Spleen (tissue), 7 donors: ENCODE results near the gene TJP3.

Experiments used
- POLR2A ChIP-seq, 3 donors: fragments of 450-650 bp; IDR thresholded peaks; one replicate each; pipeline ENCODE4 v1.5.1; 2017; ENCODE audit warnings: antibody characterized with exemption in 3 of 3, mild to moderate bottlenecking in 1 of 3
- POLR2AphosphoS5 ChIP-seq, 3 donors: sonication (generic); formaldehyde crosslinking; IDR thresholded peaks; one replicate each; pipeline ENCODE4 v1.5.1; 2017; ENCODE audit warnings: antibody characterized with exemption in 3 of 3
- TF ChIP-seq, protein P1 (sequence below), 11 experiments: fragments of 200-600 bp in 7 of 11; fragments of 450-650 bp in 4 of 11; sonication (generic) in 4 of 11; IDR thresholded peaks in 8 of 11; conservative IDR thresholded peaks in 3 of 11; 1 replicate in 7 of 11; 2 replicates in 4 of 11; pipeline versions ENCODE4 v1.4.0 to v1.8.0; 2016 to 2021; ENCODE audit warnings: antibody characterized with exemption in 11 of 11, inconsistent platforms in 4 of 11, mild to moderate bottlenecking in 1 of 11
- donor health status: DM: no; HTN: no; CAD: no; lungs with moderate emphysema.
- donor health status: DM: no; HTN: no; CAD: no.
- donor health status: DM: no; HTN: no; CAD: no.

DNA sequence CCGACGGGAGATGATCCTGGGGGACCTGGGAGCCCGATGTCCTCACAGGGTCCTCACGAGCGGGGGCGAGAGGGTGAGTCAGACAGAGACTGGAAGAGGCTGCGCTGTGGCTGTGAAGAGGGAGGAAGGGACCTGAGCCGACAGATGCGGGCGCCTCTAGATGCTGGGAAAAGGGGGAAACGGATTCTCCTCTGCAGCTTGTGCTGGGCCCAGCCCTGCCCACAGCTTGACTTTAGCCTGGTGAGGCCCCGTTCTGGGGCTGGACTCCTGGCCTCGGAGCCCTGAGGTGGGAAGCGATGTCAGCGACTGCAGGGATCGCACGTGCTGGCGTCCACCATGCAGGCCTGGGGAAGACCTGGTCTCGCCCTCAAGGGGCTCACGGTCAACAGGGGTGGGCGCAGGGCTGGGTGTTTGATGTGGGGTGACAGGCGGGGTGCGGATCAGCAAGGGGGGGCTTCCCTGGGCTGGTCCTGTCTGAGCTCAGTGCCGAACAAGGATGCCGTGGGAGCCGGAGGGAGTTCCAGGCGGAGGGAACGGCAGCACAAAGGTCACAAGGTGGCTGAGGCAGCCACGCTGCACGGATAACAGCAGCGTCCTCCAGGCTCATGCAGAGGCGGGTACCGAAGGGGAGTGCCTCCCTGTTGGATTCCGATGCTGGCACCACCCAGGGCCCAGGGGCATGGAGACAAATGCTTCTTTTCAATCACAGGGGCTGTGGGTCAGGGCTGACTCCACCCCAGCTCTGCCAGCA lies 39.7 kb upstream of the TJP3 start:
- TF ChIP-seq, protein P1, sequence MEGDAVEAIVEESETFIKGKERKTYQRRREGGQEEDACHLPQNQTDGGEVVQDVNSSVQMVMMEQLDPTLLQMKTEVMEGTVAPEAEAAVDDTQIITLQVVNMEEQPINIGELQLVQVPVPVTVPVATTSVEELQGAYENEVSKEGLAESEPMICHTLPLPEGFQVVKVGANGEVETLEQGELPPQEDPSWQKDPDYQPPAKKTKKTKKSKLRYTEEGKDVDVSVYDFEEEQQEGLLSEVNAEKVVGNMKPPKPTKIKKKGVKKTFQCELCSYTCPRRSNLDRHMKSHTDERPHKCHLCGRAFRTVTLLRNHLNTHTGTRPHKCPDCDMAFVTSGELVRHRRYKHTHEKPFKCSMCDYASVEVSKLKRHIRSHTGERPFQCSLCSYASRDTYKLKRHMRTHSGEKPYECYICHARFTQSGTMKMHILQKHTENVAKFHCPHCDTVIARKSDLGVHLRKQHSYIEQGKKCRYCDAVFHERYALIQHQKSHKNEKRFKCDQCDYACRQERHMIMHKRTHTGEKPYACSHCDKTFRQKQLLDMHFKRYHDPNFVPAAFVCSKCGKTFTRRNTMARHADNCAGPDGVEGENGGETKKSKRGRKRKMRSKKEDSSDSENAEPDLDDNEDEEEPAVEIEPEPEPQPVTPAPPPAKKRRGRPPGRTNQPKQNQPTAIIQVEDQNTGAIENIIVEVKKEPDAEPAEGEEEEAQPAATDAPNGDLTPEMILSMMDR (IDR thresholded peaks at IDR 0.05 in 8 of 11, conservative IDR thresholded peaks at IDR 0.05 in 3 of 11), result no peak
- TF ChIP-seq POLR2A (IDR thresholded peaks at IDR 0.05) (no peak), POLR2AphosphoS5 (IDR thresholded peaks at IDR 0.05) (no peak)
